ENCODE measurements around the gene SEZ6L2. TPM values are rescaled to one million over a fixed set of nuclear protein-coding genes. Genes with fewer than 3 reads are reported as not detected.

SEZ6L2 gene
- total RNA-seq, 4 donors from 2014 or later = 0.66 to 5.6 (median 0.75) TPM; not detected in 1

GRCh38 chr16:29916979-29917378, 17.6 kb upstream of the SEZ6L2 start:
- TF ChIP-seq CTCF (IDR thresholded peaks at IDR 0.05; ENCODE audit: low read depth) = no peak

- no peak for TF ChIP-seq CTCF (IDR thresholded peaks at IDR 0.05; ENCODE audit: low read depth)
Measured at GRCh38 chr16:29915590-29916247, 16.4 kb upstream of the SEZ6L2 start.

- no peak for TF ChIP-seq CTCF (IDR thresholded peaks at IDR 0.05; ENCODE audit: low read depth)
Measured at GRCh38 chr16:29913514-29913913, 14.2 kb upstream of the SEZ6L2 start.

GRCh38 chr16:29912087-29912486, 12.7 kb upstream of the SEZ6L2 start:
- no peak for TF ChIP-seq CTCF (IDR thresholded peaks at IDR 0.05; ENCODE audit: low read depth)

- TF ChIP-seq CTCF (IDR thresholded peaks at IDR 0.05; ENCODE audit: low read depth) = no peak
Measured at GRCh38 chr16:29911676-29912010, 12.3 kb upstream of the SEZ6L2 start.

- no peak for TF ChIP-seq CTCF (IDR thresholded peaks at IDR 0.05; ENCODE audit: low read depth)
Measured at GRCh38 chr16:29910819-29911675, 11.7 kb upstream of the SEZ6L2 start.

- TF ChIP-seq CTCF (IDR thresholded peaks at IDR 0.05; ENCODE audit: low read depth) = no peak
Measured at GRCh38 chr16:29909391-29909790, 10.0 kb upstream of the SEZ6L2 start.

Data from subcutaneous adipose tissue (tissue), 4 donors.